GM19452 (cell line): ENCODE results near the gene PPARA.
"Not testable (repeated sequence)": the region's sequence is repeated elsewhere in the genome, so short reads cannot be mapped to it uniquely, and the experiment has no call there.

ENCODE experiments used
- ATAC-seq: cut with Tn5 transposase; IDR thresholded peaks from one replicate; pipeline ENCODE4 v1.9.1; 2021; ENCODE audit not compliant: unreplicated experiment

Gene PPARA

GRCh38 chr22:46165977-46166376 lies 15.7 kb downstream of the PPARA start:
- ATAC-seq, result no peak

GRCh38 chr22:46169628-46170027 lies 19.3 kb downstream of the PPARA start:
- ATAC-seq, result no peak

GRCh38 chr22:46171940-46172339 lies 21.6 kb downstream of the PPARA start:
- ATAC-seq, result no peak

GRCh38 chr22:46172522-46173110 lies 22.3 kb downstream of the PPARA start:
- no peak for ATAC-seq

GRCh38 chr22:46173152-46173551 lies 22.8 kb downstream of the PPARA start:
- ATAC-seq, result no peak

GRCh38 chr22:46175631-46176030 lies 25.3 kb downstream of the PPARA start:
- no peak for ATAC-seq

GRCh38 chr22:46176508-46177003 lies 26.2 kb downstream of the PPARA start:
- ATAC-seq, result no peak

- ATAC-seq, result no peak
These were observed 28.6 kb downstream of the PPARA start for GRCh38 chr22:46178755-46179505.

- no peak for ATAC-seq
These were observed 29.4 kb downstream of the PPARA start for GRCh38 chr22:46179748-46180147.

- no peak for ATAC-seq
These were observed 30.2 kb downstream of the PPARA start for GRCh38 chr22:46180370-46181137.

GRCh38 chr22:46183733-46184132 lies 33.4 kb downstream of the PPARA start:
- ATAC-seq, result no peak

GRCh38 chr22:46185283-46185682 lies 35.0 kb downstream of the PPARA start:
- ATAC-seq, result no peak

- no peak for ATAC-seq
These were observed 37.5 kb downstream of the PPARA start for GRCh38 chr22:46187862-46188261.

- ATAC-seq, result no peak
These were observed 42.1 kb downstream of the PPARA start for GRCh38 chr22:46192210-46192993.

- ATAC-seq, result no peak
These were observed 43.6 kb downstream of the PPARA start for GRCh38 chr22:46193898-46194310.

GRCh38 chr22:46195487-46196165 lies 45.3 kb downstream of the PPARA start:
- no peak for ATAC-seq

GRCh38 chr22:46196278-46196677 lies 46.0 kb downstream of the PPARA start:
- ATAC-seq, result no peak

GRCh38 chr22:46198274-46198673 lies 47.9 kb downstream of the PPARA start:
- ATAC-seq, result no peak

GRCh38 chr22:46198806-46199205 lies 48.5 kb downstream of the PPARA start:
- not testable (repeated sequence) for ATAC-seq

GRCh38 chr22:46201059-46201757 lies 50.9 kb downstream of the PPARA start:
- no peak for ATAC-seq
